ENCODE measurements around the gene GRB2. TPM values are rescaled to one million over a fixed set of nuclear protein-coding genes. Genes with fewer than 3 reads are reported as not detected.

GRB2 gene
- total RNA-seq, 1 donor from 2014 or later, result 74.6 TPM

GRCh38 chr17:75316253-75316652 lies 89.2 kb downstream of the GRB2 start:
- H3K27ac ChIP-seq (ENCODE audit: low read depth, low read length), result no peak overlapping the region
- H3K4me1 ChIP-seq (ENCODE audit: control insufficient read depth in 3 of 3, insufficient read depth in 3 of 3, low read length in 3 of 3), result peaks cover 0 to 5% (median 2%) of the 10 kb centered on the region in 3 donors
- no peak overlapping the region for H3K9ac ChIP-seq (ENCODE audit: low read depth in 1 of 3, low read length in 3 of 3)

DNA sequence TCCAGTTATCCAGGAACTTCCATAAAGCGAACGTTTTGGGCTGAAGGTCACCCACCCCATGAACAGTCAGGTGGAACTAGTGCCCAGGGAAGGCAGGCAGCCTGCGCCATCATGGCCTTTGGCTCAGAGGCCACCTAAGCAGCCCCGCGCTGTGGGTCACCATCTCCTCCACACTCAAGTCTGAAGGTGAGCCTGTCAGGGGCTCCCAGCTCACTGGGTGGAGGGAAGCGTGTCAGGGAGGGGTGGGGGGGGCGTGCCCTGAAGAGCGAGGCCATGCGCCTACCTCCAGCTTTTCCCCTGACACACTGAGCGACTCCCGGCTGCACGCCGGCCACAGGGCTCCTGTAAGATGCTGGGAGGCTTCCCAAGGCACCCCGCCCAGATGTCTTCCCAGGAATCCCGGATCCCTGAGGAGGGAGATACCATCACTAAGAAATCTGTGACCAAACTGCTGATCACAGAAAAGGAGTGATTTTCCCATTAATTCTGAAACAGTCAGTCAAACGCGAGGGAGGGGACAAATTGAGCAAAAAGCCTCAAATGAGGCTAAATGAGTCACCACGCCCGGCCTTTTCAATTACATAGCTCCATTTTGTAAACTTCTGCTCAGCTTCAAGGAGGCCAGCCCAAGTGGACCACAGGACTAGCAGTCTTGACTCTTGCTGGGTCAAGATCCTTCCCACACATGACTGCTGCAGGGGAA lies 89.8 kb downstream of the GRB2 start:
- H3K4me3 ChIP-seq (ENCODE audit: low read length in 3 of 3), result no peak overlapping the region
- H3K4me1 ChIP-seq (ENCODE audit: control insufficient read depth in 3 of 3, insufficient read depth in 3 of 3, low read length in 3 of 3), result peaks cover 0 to 5% (median 2%) of the 10 kb centered on the region in 3 donors
- H3K27ac ChIP-seq (ENCODE audit: low read depth, low read length), result no peak overlapping the region
- no peak overlapping the region for H3K9ac ChIP-seq (ENCODE audit: low read depth in 1 of 3, low read length in 3 of 3)
- no peaks in the 10 kb centered on the region for H3K9me3 ChIP-seq (ENCODE audit: control insufficient read depth in 3 of 3, low read length in 3 of 3)
- H3K27me3 ChIP-seq (ENCODE audit: control insufficient read depth in 3 of 3, insufficient read depth in 3 of 3, low read length in 3 of 3), result no peaks in the 10 kb centered on the region
- peaks cover 9 to 17% (median 12%) of the 10 kb centered on the region in 3 donors for H3K36me3 ChIP-seq (ENCODE audit: control insufficient read depth in 3 of 3, insufficient read depth in 3 of 3, low read length in 3 of 3)

More at GRCh38 chr17:75316253-75316652, 89.2 kb downstream of the GRB2 start:
- Histone ChIP-seq H3K9me3 (ENCODE audit: control insufficient read depth in 3 of 3, low read length in 3 of 3) (no peaks in the 10 kb centered on the region), H3K27me3 (ENCODE audit: control insufficient read depth in 3 of 3, insufficient read depth in 3 of 3, low read length in 3 of 3) (no peaks in the 10 kb centered on the region), H3K36me3 (ENCODE audit: control insufficient read depth in 3 of 3, insufficient read depth in 3 of 3, low read length in 3 of 3) (peaks cover 14 to 20% (median 15%) of the 10 kb centered on the region in 3 donors), H3K4me3 (ENCODE audit: low read length in 3 of 3) (no peak overlapping the region)

GRCh38 chr17:75313941-75314551 lies 91.4 kb downstream of the GRB2 start:
- H3K27ac ChIP-seq (ENCODE audit: low read depth, low read length), result peak overlapping the region; percentile 48
- no peak overlapping the region for H3K9ac ChIP-seq (ENCODE audit: low read depth in 1 of 3, low read length in 3 of 3)
- peaks cover 0 to 5% (median 2%) of the 10 kb centered on the region in 3 donors for H3K4me1 ChIP-seq (ENCODE audit: control insufficient read depth in 3 of 3, insufficient read depth in 3 of 3, low read length in 3 of 3)

DNA sequence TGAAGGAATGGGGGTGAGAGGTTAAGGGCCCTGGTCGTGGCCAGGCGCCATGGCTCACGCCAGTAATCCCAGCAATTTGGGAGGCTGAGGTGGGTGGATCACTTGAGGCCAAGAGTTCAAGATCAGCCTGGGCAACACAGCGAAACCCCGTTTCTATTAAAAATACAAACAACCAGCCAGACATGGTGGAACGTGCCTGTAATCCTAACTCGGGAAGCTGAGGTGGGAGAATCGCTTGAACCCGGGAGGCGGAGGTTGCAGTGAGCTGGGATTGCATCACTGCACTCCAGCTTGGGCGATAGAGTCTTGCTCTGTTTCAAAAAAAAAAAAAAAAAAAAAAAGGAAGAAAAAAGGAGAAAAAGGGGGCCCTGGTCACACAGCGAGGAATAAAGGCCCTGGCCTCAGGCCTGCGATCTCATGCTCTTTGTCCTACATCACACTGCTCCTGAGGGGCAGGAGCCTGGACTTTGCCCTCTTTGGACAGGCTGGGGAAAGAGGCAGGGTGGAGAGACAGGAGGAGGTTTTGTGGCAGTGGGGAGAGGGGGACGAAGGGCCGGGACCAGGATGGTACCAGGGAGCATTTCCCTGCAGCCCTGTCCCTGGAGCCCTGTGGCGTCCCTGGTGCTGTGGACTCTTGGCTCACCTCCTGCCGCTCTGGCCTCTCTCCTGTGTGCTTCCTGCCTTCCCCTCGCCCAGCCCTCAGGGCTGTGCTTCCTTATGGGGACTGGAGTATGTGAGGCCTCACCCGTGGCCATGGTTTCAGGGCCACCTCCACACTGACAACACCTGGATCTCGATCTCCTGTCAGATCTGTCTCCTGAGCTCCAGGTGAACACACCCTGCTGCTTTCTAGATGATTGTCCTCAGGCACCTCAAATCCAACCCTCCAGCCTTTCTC lies 96.5 kb downstream of the GRB2 start:
- Histone ChIP-seq H3K36me3 (ENCODE audit: control insufficient read depth in 3 of 3, insufficient read depth in 3 of 3, low read length in 3 of 3) (no peaks in the 10 kb centered on the region), H3K9ac (ENCODE audit: low read depth in 1 of 3, low read length in 3 of 3) (no peak overlapping the region), H3K4me1 (ENCODE audit: control insufficient read depth in 3 of 3, insufficient read depth in 3 of 3, low read length in 3 of 3) (peaks cover 0 to 5% (median 2%) of the 10 kb centered on the region in 3 donors), H3K27ac (ENCODE audit: low read depth, low read length) (peak overlapping the region; percentile 56), H3K27me3 (ENCODE audit: control insufficient read depth in 3 of 3, insufficient read depth in 3 of 3, low read length in 3 of 3) (no peaks in the 10 kb centered on the region), H3K4me3 (ENCODE audit: low read length in 3 of 3) (no peak overlapping the region), H3K9me3 (ENCODE audit: control insufficient read depth in 3 of 3, low read length in 3 of 3) (no peaks in the 10 kb centered on the region)

More at GRCh38 chr17:75313941-75314551, 91.4 kb downstream of the GRB2 start:
- Histone ChIP-seq H3K27me3 (ENCODE audit: control insufficient read depth in 3 of 3, insufficient read depth in 3 of 3, low read length in 3 of 3) (no peaks in the 10 kb centered on the region), H3K4me3 (ENCODE audit: low read length in 3 of 3) (no peak overlapping the region), H3K36me3 (ENCODE audit: control insufficient read depth in 3 of 3, insufficient read depth in 3 of 3, low read length in 3 of 3) (peaks cover 4 to 8% (median 4%) of the 10 kb centered on the region in 3 donors), H3K9me3 (ENCODE audit: control insufficient read depth in 3 of 3, low read length in 3 of 3) (no peaks in the 10 kb centered on the region)

- no peaks in the 10 kb centered on the region for H3K9me3 ChIP-seq (ENCODE audit: control insufficient read depth in 3 of 3, low read length in 3 of 3)
- no peaks in the 10 kb centered on the region for H3K27me3 ChIP-seq (ENCODE audit: control insufficient read depth in 3 of 3, insufficient read depth in 3 of 3, low read length in 3 of 3)
- H3K4me3 ChIP-seq (ENCODE audit: low read length in 3 of 3), result no peak overlapping the region
- no peaks in the 10 kb centered on the region for H3K36me3 ChIP-seq (ENCODE audit: control insufficient read depth in 3 of 3, insufficient read depth in 3 of 3, low read length in 3 of 3)
- H3K9ac ChIP-seq (ENCODE audit: low read depth in 1 of 3, low read length in 3 of 3), result no peak overlapping the region
- peaks cover 0 to 5% (median 0%) of the 10 kb centered on the region in 3 donors for H3K4me1 ChIP-seq (ENCODE audit: control insufficient read depth in 3 of 3, insufficient read depth in 3 of 3, low read length in 3 of 3)
- H3K27ac ChIP-seq (ENCODE audit: low read depth, low read length), result no peak overlapping the region
Observed at GRCh38 chr17:75307957-75308731, 97.3 kb downstream of the GRB2 start.

- Histone ChIP-seq H3K27ac (ENCODE audit: low read depth, low read length) (no peak overlapping the region), H3K4me3 (ENCODE audit: low read length in 3 of 3) (no peak overlapping the region), H3K9me3 (ENCODE audit: control insufficient read depth in 3 of 3, low read length in 3 of 3) (no peaks in the 10 kb centered on the region), H3K9ac (ENCODE audit: low read depth in 1 of 3, low read length in 3 of 3) (no peak overlapping the region), H3K4me1 (ENCODE audit: control insufficient read depth in 3 of 3, insufficient read depth in 3 of 3, low read length in 3 of 3) (no peaks in the 10 kb centered on the region), H3K27me3 (ENCODE audit: control insufficient read depth in 3 of 3, insufficient read depth in 3 of 3, low read length in 3 of 3) (no peaks in the 10 kb centered on the region), H3K36me3 (ENCODE audit: control insufficient read depth in 3 of 3, insufficient read depth in 3 of 3, low read length in 3 of 3) (no peaks in the 10 kb centered on the region)
Observed at GRCh38 chr17:75301502-75302206, 103.8 kb downstream of the GRB2 start.

DNA sequence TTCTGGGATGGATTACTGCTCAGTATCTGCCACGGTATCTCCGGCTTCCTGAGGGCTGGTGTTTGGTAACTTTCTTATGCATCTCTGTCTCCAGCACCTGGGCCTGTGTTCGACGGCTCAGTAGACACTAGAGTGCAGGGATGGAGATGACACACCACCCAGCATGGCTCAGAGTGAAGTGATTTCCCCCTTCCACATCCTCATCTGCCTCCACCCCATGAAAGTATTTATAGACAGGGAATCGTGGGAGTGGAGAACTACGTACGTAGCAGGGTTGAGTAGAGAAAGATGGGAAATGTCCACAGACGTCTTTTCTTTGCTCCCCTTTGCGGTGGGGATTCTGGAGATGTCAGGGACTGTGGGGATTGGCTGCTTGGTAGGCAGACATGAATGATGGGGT lies 104.4 kb downstream of the GRB2 start:
- H3K4me3 ChIP-seq (ENCODE audit: low read length in 3 of 3), result no peak overlapping the region
- H3K9me3 ChIP-seq (ENCODE audit: control insufficient read depth in 3 of 3, low read length in 3 of 3), result no peaks in the 10 kb centered on the region
- no peak overlapping the region for H3K9ac ChIP-seq (ENCODE audit: low read depth in 1 of 3, low read length in 3 of 3)
- H3K27me3 ChIP-seq (ENCODE audit: control insufficient read depth in 3 of 3, insufficient read depth in 3 of 3, low read length in 3 of 3), result no peaks in the 10 kb centered on the region
- H3K27ac ChIP-seq (ENCODE audit: low read depth, low read length), result no peak overlapping the region
- H3K4me1 ChIP-seq (ENCODE audit: control insufficient read depth in 3 of 3, insufficient read depth in 3 of 3, low read length in 3 of 3), result no peaks in the 10 kb centered on the region
- no peaks in the 10 kb centered on the region for H3K36me3 ChIP-seq (ENCODE audit: control insufficient read depth in 3 of 3, insufficient read depth in 3 of 3, low read length in 3 of 3)

DNA sequence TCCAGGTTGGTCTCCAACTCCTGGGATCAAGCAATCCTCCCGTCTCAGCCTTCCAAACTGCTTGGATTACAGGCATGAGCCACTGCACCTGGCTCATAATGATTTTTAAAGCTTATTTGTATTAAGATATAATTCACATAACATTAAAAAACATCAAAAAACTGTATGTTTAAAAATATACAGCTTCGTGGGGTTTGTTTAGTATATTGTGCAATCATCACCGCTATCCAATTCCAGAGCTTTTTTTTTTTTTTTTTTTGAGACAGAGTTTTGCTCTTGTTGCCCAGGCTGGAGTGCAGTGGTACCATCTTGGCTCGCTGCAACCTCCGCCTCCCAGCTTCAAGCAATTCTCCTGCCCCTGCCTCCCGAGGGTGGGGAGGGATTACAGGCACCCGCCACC lies 105.2 kb downstream of the GRB2 start:
- Histone ChIP-seq H3K27ac (ENCODE audit: low read depth, low read length) (no peak overlapping the region), H3K9ac (ENCODE audit: low read depth in 1 of 3, low read length in 3 of 3) (no peak overlapping the region), H3K4me1 (ENCODE audit: control insufficient read depth in 3 of 3, insufficient read depth in 3 of 3, low read length in 3 of 3) (no peaks in the 10 kb centered on the region), H3K9me3 (ENCODE audit: control insufficient read depth in 3 of 3, low read length in 3 of 3) (no peaks in the 10 kb centered on the region), H3K4me3 (ENCODE audit: low read length in 3 of 3) (no peak overlapping the region), H3K36me3 (ENCODE audit: control insufficient read depth in 3 of 3, insufficient read depth in 3 of 3, low read length in 3 of 3) (no peaks in the 10 kb centered on the region), H3K27me3 (ENCODE audit: control insufficient read depth in 3 of 3, insufficient read depth in 3 of 3, low read length in 3 of 3) (no peaks in the 10 kb centered on the region)
